Stimulated activated CD4-positive, alpha-beta T cell treated with anti-CD3 and anti-CD28 coated beads, Interleukin-1b, Interleukin-23, amount 100 ng/mL, for 4 hours (primary cell): ENCODE measurements around the gene IL19.

ENCODE experiments used
- DNase-seq, 2 donors: peaks; one replicate each; pipeline ENCODE4 v3.0.0-alpha.2; 2020; ENCODE audit warnings: low read depth in 2 of 2

IL19 gene

GRCh38 chr1:206890125-206891060 lies 119.8 kb downstream of the IL19 start:
- no peak for DNase-seq

- no peak for DNase-seq
These were observed 120.8 kb downstream of the IL19 start for GRCh38 chr1:206891412-206891811.
